Globus pallidus (tissue), 1 donor: Measurements from ENCODE around the gene CENPX.

Source experiments
- DNase-seq: peaks from one replicate; pipeline ENCODE4 v3.0.0-alpha.2; 2015; ENCODE audit warnings: low spot score

CENPX gene

DNA sequence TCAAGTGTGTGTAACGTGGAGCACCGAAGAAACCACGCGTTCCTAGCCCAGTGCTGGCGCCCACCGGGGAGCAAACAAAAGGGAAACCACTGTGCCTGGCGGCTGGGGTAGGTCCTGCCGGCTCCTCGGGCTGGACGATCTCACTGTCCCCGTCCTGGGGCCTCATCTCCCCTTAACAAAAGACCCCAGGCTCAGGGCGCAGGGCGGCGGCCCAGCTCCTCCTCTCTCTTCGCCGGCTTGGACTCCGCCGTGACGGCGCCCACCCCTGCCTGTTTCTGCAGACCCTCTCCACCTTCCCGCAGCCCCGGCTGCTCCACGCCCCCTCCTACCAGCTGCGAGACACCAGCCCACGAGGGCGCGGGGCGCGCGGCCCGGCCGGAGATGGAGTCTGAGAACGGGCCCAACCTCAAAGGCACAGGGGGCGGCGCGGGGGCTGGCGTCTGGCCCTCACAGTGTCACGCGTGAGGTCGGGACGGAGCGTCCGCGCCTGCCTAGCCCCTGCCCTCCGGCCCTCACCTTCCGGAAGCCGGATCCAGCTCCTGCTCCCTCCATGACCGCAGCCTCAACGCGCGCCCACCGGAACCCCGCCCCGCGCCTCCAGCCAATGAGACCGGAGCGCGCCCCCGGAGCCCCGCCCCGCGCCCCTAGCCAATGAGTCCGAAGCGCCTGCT lies at the start of gene CENPX:
Gene CENPX (minus strand): TSS at position 569 of the 671 bp plus-strand sequence. CDS start 17 bp downstream, at position 552.
- no peak for DNase-seq

DNA sequence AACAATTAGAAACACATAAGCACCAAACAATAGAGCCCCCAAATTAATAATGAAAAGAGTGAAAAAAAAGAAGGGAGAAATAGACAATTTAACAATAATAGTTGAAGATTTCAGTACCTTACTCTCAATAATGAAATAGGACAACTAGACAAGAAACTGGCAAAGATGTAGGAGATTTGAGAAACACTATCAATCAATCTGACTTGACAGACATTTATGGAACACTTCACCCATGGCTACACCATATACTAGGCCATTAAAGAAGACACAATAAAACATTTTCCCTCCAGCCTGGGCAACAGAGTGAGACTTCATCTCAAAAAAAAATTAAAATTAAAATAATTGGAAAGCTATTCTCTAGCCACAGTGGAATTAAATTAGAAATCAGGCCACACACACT lies 47.9 kb upstream of the CENPX start:
- DNase-seq: no peak

DNA sequence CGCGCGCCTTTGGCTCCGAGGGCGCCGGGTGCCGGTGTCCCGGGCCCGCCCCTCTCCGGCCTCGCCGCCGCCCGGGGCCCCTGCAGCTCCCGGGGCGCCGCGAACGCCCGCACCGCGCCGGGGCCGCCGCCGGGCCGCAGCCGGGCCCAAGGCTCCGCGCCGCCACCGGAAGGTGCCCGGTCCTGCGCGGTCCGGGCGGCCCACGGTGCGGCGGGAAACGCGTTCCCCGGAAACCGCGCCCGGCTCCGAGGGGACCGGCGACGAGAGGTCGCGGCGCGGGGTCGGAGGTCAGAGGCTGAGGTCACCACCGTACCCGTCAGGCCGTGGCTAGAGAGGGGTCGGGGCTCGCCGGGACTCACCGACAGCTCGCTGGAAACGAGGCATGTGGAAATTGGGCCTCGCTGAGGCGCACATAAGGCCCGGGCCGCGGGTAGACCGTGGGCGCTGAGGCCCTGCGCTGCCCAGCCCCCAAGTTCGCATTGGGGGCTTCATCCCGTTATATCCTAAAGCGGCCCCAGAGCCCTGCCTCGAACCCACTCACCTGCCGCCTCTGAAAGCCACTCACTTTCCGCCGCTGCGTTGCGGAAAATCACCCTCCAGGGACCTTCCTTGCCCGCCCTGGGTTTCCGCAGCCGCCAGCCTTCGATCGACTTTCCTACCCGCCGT lies 43.1 kb upstream of the CENPX start, which contains the start of gene DUS1L:
Gene DUS1L (minus strand): TSS at position 167 of the 666 bp plus-strand sequence. CDS start 745 bp downstream, outside the sequence.
- peak; percentile 35 for DNase-seq

DNA sequence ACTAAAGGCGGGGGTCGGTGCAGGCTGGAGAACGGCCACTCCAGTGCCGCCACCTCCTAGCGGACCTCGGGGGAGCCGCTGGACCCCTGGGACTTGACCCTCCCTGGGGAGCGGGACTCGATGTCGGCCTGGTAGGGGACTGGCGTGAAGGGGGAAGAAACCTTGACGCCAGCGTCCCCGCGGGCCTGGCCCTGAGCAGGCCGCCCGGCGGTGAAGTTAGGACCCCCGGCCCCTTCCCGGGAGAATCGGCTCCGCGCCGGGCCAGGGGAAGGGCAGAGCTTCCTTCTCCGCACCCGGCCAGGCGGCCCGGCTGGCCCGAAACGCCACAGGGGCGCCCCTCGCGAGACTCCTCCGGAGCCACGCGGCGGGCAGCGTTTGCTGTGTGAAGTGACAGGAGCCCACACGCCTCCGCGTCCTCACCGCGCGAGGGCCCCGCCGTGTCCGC lies 42.5 kb upstream of the CENPX start:
- DNase-seq: no peak

DNA sequence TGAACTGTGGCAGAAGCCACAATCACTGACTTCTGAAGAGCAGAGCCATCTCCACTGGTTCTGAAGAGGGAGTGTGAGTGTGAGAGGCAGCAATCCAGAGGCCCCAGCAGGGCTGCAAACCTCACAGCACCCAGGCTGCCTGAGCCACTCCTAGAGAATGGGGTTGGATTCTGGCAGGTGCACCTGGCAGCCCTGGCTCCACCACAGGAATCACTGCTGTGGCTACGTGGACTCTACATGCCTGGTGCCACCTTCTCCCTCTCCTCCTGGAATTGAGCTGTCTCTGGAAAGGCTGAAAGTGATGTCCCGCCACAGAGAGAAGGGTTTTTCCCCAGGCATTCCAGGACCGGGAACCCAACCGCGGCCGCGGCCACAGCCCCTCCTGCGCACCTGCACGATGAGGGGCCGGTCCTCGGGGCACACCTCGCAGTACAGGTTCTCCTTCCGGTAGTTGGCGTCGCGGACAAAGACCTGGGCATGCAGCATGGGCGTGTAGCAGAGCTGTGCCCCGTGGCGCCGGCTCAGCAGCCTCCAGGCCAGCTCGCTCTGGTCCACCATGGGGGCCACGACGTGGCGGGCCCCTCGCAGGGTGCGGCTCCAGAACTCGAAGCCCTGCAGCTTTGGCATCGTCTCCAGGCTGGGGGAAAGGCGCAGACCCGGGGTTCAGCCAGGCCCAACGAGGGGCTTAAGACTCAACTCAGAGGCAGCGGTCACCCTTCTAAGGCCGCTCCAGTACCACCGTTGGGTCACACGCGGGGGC lies 41.9 kb upstream of the CENPX start:
- no peak for DNase-seq

DNA sequence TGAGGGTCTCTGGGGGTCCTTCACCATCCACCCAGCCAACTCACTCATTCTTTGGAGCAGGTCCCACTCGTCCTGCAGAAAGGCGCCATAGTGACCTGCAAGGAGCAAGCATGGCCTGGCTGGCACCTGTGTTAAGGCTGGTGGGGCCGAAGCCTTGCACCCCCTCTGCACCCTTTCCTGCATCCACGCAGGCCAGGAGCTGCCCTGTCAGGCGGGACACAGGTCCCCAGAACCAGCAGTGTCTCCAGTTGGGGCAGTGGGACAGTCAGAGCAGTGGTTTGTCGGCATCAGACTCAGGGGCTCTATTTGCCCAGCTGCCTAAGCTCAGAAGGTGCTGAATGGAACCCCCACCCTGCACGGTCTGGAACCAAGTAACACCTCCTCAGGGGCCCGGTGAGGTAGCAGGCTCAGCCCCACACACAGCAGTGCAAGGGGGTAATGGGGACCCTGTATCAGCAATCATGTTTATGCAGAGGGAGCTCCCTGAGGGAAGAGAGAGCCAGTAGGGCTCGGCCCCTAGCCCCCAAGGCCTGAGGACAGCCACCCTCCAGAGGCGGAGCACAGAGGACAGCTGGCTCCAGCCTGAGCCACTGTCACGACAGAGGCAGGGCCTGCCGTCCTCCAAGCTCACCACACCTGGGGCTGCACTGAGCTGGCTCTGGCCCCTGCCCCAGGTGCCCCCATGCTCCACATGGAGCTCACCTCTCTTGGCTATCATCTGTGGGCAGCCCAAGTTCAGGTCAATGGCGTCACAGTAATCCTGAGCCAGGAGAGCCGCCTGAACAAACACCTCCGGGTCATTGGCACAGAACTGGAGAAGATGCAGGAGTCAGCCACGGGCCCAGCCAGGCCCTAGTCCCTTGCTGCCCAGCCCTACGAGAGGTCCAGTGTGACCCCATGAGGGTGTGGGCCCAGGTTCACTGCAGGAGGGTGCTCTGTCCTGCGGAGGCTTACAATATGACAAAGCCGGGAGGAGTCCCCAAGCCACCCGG lies 41.0 kb upstream of the CENPX start:
- DNase-seq: no peak

DNA sequence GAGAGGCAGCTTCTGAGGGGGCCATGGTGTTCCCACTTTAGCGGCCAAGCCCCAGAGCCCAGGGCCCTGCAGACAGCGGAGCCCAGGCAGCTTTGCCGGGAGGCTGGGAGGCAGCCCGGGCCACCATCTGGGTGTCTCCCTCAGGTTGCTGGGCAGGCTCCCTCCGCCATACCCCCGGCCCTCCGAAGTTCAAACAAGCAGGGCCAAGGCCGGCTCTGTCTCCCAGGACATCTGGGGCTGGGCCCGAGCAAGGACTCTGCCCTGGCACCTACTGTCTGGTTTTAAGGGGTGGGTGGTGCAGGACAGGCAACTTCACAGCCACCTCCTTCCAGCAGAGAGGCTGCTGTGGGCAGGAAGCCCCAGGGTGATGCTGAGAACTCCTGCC lies 40.3 kb upstream of the CENPX start:
- DNase-seq: no peak

DNA sequence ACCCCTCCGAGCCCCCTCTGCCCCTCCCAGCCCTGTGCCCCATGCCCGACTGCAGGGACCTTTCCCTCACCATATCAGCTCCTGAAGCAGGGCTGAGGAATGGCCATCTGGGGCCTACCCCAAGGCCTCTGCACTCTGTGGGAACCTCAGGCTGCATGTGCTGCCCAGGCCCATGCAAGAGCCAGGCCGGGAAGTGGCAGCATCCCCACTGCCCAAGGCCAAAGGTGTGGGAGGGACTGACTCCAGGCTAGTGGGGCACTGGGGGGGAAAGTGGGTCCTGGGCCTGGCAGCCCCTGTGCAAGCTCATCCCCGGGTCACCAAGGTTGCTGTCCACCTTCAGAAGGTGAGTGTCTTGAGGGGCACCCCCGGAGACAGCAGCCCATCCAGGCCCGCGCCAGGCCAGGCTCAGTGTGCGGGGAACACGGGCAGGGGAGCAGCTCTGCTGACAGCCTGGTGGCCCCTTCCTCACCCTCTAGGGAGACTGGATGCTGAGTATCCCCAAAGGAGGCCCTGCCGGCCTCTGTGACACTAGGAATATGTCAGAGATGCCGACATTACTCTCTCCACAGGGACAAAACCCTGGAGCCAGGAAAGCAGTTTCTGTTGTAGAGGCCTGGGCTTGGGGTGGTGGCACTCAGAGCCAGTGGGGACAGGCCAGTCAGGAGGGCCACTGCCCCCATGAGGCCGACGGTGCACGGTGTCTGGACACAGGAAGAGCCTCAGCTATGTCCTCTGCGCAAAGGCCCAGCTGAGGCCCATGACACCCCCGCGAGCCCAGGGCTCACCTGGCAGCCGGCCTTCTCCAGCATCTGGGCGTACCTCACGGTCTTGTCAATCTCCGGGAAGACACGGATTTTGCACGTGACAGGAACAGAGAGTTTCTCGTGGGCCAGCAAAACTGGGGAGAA lies 39.7 kb upstream of the CENPX start:
- DNase-seq: no peak

DNA sequence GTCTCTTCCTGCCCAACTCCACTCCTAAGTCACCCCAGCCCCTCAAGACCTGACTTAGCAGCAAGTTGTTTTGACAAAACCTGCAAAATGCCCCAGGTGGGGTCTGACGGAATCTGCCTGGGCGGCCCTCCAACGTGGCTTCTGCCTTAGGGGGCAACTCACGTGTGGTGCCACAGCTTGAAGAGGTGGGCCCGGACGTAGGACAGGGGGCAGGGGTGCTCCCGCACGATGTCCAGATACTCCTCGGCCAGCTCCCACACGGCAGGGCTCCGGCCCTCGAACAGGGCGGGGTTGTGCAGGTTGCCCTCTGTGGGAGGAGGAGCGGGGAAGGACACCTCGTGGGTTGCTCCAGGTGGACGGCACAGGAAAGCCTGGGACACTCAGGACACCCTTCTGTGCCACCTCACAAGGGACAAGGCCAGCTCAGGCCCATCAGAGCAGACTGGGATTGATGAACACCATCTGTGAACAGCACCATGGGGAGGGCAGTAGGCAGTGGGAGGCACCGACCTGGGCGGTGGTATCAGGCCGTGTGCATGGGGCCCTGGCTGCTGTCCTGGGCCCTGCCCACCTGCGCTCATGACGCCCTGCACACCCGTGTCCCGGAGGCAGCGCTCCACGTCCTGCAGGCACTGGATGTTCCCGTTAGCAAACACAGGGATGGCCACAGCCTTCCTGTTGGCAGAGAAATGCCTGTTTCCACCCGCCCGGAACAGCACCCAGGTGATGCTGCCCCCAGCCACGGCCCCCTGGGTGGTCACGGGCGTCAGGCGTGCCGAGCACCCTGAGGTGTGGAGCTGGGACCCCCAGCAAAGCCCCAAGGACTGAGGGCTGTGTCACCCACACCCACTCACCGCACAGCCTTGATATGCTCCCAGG lies 38.6 kb upstream of the CENPX start:
- DNase-seq: no peak

DNA sequence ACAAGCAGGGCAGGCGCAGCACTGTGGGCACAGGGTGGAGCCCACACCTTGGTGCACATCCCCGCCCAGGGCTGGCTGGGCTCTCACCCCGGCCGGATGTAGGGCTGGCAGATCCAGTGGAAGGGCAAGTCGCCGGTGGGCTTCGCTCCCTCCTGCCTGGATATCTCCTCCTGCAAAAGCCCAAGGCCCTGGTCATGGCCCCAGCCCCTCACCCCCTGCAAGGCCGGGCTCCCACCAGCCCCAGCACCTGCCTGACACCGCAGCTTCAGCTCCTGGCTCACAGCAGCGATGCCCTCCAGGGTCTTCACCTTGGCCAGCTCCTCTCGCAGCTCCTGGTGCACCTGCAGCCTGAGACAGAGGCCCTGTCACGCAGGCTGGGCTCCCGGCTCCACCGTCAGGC lies 37.9 kb upstream of the CENPX start:
- no peak for DNase-seq

DNA sequence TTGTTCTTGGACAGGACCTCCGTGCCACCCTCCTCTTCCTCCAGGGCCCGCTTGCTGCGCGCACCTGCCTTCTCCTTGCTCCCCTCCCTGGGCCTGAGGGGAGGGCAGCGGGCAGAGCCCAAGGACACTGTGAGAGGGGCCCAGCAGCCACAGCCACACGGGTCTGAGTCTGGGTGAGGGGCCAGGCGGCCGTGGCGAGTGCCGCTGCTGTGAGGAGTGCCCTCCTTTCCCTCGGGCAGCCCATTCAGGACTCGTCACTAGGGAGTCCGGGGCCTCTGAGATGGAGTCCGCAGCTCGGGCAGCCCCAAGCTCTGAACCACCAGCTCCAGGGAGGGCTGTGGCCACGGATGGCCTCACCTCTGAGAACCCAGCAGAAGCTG lies 37.3 kb upstream of the CENPX start:
- no peak for DNase-seq

DNA sequence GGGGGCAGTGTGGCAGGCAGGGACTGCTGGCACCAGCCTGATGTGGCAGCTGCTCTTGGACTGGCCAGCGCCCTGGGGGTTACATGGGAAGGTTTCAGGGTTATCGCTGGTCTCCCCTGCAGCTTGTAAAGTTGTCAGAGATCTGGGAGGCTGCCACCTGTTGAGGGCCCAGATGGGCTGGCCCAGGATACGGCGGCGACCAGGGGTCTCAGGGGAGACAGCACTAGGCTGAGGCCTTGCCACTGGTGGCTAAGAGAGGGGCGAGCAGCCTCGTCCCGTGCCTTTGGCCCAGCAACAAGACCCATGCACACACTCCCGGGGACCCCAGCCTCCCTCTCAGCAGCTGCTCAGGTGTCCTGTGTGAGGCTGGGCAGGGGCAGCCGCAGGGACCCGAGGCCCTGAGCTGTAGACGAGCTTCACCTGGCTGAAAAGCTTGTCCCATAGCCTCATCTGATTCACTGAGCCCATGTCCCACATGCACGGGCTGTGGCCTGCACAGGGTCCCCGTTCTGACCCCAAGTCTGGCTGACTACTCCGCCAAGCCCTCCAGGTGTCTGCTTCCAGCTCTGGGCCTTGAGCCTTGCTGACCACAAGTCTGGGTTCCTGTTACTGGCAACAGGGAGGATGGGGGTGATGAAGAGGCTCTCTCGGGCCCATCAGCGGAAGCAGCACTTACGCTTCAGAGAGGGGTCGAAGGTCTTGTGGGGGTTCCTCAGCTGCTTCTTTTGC lies 36.8 kb upstream of the CENPX start:
- DNase-seq: no peak

DNA sequence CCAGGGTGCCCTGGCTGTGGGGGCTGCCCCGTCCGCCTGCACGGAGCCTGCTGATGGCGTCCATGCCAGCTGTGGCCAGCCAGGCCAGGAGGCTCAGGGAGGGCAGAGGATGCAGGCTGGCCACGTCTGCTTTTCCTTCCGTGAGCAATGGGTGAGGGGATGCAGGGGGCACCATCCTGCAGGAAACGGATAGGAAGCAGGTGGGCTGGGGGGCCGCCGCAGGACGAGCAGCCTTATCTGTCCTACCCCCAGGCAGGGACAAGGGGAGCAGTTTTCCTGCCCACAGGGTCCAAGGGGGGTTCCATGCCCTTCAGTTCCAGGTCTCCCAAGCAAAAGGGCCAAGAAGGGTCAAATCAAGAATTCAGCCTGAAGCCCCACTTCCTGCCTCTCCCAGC lies 36.2 kb upstream of the CENPX start:
- DNase-seq: no peak

DNA sequence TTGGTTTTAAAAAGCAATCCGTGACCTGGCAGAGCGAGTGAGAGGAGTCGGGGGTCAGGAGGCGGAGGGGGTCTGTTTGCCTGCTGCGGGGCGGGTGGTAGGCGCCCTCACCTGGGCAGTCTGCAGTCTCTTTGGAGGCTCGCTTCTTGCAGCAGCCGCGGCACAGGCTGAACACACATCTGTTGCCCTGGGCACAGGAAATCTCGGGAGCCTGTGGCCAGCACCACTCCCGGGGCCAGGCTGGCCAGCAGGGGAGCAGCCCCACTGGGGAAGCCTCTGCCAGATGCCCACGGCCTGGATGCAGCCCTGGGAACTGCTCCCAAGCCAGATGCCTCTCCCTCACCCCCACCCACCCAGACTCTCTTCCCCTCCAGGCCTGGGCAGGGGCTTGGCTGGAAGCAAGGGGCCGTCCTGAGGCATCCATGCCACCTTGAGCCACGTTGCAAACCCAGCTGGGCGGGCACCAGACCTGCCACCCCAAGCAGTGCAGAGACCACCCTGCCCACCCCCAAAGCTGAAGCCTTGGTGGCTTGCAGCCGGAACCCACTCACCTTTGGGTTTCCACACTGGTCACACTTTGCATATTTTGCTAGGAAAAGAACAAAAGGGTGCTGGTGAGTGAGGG lies 35.7 kb upstream of the CENPX start:
- no peak for DNase-seq

DNA sequence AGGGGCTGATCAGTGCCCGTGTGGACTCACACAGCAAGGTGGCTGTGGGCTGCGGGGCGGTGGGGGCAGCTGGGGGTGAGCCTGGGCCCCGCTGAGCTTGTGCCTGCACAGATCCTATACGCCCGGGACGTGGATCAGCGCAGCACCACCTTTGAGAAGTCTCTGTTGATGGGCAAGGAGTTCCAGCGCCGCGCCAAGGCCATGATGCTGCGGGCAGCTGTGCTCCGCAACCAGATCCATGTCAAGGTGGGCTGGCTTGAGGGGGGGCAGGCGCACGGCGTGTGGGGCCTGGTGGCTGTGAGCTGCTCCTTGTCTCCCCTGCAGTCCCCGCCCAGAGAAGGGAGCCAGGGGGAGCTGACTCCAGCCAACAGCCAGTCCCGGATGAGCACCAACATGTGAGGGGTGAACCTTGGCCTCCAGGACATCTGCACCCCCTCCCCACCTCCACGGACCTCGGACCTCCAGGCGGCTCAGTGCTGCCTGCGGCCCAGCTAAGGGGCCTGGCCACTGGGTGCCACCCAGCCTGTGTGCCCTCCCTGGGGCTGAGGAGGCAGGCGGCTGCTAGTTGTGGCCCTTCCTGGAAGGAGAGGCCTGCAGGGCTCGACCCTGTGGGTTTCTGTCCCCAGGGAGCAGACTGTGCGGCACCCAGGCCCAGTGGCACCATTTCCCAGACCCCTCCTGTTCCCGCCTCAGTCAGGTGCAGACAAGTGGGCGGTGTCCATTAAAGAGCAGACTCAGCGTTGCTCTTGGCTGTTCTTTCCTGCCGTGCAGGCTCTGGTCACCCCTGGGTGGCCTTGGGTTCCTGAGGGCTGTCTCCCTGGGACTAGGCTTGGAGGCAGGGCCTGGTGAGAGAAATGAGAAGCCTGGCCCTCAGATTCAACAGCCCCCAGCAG lies 34.3 kb upstream of the CENPX start:
- DNase-seq: no peak

DNA sequence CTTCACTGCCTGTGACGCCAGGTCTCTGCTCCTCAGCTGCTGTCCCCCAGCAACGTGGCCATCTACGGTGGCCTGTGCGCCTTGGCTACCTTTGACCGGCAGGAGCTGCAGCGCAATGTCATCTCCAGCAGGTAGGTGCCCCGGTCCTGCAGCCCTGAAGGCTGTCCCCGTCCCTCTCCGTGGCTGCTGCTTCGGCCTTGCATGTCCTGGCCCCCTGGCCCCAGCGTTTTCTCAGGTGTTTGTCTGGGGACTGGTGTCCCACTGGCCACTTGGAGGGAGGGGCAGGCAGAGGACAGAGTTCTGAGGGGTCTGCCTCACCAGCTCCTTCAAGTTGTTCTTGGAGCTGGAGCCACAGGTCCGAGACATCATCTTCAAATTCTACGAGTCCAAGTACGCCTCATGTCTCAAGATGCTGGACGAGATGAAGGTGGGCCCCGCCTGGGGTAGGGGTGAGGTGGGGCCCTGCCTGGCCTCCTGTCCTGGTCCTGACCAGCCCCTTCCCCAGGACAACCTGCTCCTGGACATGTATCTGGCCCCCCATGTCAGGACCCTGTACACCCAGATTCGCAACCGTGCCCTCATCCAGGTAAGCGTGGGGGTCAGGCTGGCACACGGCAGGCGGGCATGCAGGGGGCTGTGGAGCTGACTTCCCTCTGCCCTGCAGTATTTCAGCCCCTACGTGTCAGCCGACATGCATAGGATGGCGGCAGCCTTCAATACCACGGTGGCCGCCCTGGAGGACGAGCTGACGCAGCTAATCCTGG lies 33.5 kb upstream of the CENPX start:
- no peak for DNase-seq
